ENCODE data around the gene FSTL5.

The FSTL5 gene

DNA sequence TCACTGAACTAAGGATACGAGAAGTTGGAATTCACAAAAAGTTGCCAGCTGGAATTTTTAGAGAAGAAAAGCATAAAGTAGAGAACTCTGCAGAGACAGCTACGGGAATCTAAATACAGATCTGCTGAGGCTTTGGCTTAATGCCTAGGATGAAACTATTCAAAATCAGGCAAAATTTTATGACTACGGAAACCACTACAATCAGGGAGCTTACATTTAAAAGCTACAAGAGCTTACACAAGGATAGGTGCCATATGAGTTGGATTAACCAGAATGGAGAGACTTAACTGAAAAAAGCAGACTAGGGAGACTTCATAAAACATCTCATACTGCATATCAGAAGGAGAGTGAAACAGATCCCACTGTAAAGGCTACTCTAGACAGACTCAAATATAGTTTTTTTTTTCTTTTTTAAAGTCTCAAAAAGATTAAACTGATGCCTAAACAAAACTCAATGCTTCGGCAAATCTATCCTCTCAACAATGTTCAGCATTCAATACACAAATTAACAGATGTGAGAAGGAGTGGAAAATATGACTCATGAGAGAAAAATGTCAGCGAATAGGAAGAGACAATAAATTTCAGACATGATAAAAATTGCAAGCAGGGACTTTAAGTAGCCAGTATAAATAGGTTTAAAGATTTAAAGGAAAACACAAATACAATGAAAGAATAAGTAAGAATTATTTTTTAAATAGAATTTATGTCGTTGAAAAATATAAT is 586.1 kb downstream of the FSTL5 start:
- no peak for DNase-seq (ENCODE audit: low spot score)

DNA sequence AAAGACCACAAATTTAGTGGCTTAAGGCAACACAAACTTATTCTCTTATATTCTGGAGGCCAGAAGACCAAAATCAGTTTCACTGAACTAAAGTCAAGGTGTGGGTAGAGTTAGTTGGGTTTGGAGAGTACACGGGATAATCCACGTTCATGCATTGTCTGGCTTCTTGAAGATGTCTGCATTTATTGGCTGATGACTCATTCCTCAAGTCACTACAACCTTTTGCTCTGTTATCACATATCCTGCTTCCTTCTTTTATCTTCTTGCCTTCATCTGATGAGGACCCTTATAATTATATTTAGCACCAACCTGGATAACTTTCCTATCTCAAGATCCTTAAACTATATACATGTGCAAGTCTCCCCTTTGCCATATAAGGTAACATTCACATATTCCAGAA is 590.0 kb downstream of the FSTL5 start:
- no peak for DNase-seq (ENCODE audit: low spot score)

- no peak for DNase-seq (ENCODE audit: low spot score)
These were observed 599.5 kb downstream of the FSTL5 start for GRCh38 chr4:161564230-161564834.

DNA sequence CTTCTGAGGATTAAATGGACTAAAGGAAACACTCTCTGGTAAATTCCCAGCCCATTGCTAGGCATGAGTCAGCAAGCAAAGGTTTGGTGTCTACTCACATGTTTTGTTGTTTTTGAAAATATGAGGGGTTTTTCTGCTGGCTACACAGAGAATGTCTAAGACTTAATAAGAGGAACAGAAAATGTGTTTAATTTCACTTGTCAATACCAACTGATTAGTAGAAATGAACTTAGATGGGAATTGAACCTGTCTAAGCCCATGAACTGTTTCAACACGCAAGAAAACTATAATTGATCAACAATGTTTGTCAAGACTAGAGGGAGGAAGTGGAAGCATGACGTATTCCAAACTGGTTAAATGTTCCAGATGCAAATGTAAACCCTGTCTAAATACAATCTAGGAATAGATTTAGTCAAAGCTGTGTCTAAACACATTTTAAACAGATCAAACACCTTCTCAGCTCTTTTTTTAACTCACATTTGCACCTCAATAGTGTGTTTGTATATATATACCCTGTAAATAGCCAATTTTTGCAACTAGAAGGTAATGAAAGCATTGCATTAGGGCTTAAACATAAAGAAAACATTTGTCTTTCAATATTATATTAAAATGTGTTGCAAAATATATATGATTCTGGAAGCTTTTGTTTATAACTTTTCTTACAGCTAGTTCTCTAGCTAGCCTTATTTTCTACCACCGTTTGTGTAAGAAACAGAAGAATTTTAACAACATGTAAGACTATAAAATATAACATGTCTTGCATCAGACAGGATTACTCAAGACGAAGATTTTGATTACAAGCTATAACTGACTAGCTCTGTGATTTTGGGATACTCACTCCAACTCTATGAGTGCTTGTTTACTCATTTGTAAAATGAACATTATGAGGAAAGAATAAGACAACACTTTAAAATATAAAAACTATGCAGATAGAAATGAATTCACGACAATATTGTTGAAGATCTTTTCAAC is 607.8 kb downstream of the FSTL5 start:
- DNase-seq (ENCODE audit: low spot score): no peak

GRCh38 chr4:161554372-161554990 is 609.3 kb downstream of the FSTL5 start:
- no peak for DNase-seq (ENCODE audit: low spot score)

GRCh38 chr4:161546902-161547301 is 616.9 kb downstream of the FSTL5 start:
- no peak for DNase-seq (ENCODE audit: low spot score)

DNA sequence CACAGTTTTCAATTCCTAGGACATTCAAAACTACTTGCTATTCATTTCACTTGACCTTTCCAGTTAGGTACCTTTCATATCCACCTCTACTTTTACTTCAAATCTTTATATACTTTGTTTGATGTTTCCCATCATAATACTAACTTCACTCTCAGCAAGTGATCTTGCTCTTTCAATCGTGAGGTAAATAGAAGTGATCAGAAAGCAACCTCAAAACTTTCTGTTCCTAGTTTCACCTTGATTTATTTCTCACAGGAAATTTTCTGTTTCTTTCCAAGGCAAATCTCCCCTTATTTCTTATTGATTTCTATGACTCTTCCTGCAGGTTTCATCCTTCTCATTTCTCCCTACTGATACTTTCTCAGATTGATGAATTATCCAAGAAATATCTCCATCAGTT is 623.5 kb downstream of the FSTL5 start:
- DNase-seq (ENCODE audit: low spot score): no peak

- DNase-seq (ENCODE audit: low spot score): no peak
These were observed 624.9 kb downstream of the FSTL5 start for GRCh38 chr4:161538941-161539340.

GRCh38 chr4:161530710-161531109 is 633.1 kb downstream of the FSTL5 start:
- DNase-seq (ENCODE audit: low spot score): no peak

- DNase-seq (ENCODE audit: low spot score): no peak
These were observed 638.7 kb downstream of the FSTL5 start for GRCh38 chr4:161525121-161525520.

- no peak for DNase-seq (ENCODE audit: low spot score)
These were observed 641.8 kb downstream of the FSTL5 start for GRCh38 chr4:161522031-161522430.

GRCh38 chr4:161519611-161520010 is 644.2 kb downstream of the FSTL5 start:
- DNase-seq (ENCODE audit: low spot score): no peak

DNA sequence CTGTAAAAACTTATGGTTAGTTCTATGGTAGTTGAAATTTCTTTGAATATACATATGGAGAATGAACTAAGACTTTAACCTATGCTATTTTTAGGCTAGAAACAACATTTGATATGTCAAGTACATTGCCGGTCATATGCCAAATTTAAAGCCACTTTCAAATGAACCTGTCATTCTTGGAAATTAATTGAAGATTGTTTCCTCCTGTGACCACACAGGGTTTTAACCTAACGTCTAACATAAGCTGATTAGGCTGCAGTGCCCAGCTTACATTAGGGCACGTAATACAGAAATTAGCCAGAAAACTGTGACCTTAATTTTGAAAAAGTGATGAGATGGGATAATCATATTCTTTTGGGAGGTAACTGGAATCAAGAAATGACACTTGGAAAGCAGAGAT is 645.9 kb downstream of the FSTL5 start:
- no peak for DNase-seq (ENCODE audit: low spot score)

- DNase-seq (ENCODE audit: low spot score): no peak
These were observed 658.7 kb downstream of the FSTL5 start for GRCh38 chr4:161505141-161505540.

DNA sequence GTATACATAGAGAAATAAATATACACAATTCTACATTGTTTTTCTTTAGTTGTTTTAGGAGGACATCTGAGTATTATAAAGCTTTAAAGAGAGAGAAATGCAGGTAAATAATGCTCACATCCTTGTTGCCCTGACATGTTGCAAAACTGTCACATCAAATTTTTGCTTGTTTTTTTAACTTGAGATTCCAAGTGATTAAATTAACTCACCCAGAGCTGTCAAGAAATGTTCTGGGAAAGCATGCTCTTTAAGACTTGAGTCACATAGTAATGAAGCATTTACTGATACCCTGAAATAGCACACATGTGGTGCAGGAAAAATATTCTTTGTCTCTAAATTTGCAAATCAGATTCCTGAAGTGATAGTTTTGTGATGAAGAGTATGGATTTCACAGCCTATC is 665.6 kb downstream of the FSTL5 start:
- peak; percentile 8 for DNase-seq (ENCODE audit: low spot score)

DNA sequence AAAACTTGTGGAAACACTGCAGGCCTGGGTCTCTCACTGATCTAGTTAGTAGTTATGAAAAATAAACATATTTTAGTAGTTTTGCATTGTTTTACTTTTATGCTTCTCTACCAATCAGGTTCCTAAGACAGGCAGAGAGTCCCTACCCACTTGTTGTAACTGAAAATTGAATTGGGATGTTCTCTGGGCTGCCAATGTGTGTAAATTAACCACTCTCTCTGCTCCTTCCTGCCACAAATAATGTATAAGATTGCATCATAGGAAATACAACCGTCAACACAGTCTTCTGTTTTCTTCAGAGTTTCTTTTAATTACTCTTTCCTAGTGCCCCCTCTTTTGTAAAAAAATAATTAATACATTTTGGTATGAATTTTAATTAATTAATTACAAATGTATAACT is 677.3 kb downstream of the FSTL5 start:
- no peak for DNase-seq (ENCODE audit: low spot score)

GRCh38 chr4:161466316-161466715 is 697.5 kb downstream of the FSTL5 start:
- DNase-seq (ENCODE audit: low spot score): no peak

- DNase-seq (ENCODE audit: low spot score): no peak
These were observed 700.4 kb downstream of the FSTL5 start for GRCh38 chr4:161463436-161463835.

- no peak for DNase-seq (ENCODE audit: low spot score)
These were observed 705.9 kb downstream of the FSTL5 start for GRCh38 chr4:161457906-161458305.

DNA sequence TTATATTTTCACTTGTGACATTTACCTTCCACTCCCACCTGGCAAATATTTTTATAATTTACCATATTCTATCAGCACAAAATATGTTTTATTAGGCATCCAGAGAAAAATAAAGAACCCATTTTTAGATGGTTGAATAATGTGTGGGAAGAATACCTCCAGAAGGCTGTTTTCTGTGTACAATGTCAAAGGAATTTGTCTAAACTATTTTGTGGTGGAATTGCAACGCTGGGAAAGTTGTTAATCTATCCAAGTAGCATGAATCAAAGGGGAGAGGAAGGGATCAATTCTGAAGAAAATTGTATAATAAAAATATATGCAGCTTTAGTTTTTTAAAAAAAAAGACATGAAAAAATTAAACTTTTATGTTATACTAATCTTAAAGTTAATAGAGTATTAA is 706.5 kb downstream of the FSTL5 start:
- no peak for DNase-seq (ENCODE audit: low spot score)

GRCh38 chr4:161454860-161455259 is 708.9 kb downstream of the FSTL5 start:
- DNase-seq (ENCODE audit: low spot score): no peak

DNA sequence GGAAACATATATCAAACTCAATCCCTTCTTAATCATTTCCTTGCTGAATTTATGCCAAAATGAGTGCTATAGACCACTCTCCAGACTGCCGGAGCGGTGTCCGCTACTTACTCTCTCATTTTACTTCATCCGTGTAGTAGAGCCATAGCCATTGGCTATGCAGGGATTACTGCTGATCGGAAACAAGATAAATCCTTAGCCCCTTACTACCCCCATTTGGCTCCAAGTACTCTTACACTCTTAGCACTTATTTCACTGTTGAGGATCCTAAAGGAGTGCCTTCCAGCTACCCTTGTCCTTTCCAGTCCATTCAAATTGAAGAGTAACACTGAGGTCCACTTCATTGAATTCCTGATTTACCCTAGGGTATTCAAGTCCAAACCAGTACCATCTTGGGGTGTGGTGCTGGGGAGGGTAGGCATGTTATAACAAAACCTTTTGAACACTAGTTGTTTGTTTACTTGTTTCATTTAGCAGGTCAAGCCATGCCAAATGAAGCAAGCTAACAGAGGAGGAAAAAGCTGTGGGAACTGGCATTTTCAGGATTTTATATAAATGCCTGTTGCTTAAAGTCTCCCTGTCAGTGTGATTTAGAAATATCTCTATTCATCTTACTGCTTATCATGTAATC is 715.1 kb downstream of the FSTL5 start:
- DNase-seq (ENCODE audit: low spot score): no peak
